ENCODE data around the gene CES3.

Gene CES3

GRCh38 chr16:66926171-66926947, 34.7 kb upstream of the CES3 start:
- no peak overlapping the region for H3K4me3 ChIP-seq

GRCh38 chr16:66926961-66927436, 34.1 kb upstream of the CES3 start:
- Histone ChIP-seq H3K4me3 (no peak overlapping the region), H3K27ac (peak overlapping the region in 5 of 21 experiments; percentile 10 to 38 (median 18))

More at GRCh38 chr16:66926171-66926947, 34.7 kb upstream of the CES3 start:
- peak overlapping the region in 9 of 21 experiments; percentile 10 to 62 (median 23) for H3K27ac ChIP-seq

- no peak overlapping the region for H3K4me3 ChIP-seq
- peak overlapping the region in 4 of 21 experiments; percentile 10 to 51 (median 24) for H3K27ac ChIP-seq
Measured at GRCh38 chr16:66927918-66928649, 33.0 kb upstream of the CES3 start.

GRCh38 chr16:66928702-66929388, 32.2 kb upstream of the CES3 start:
- Histone ChIP-seq H3K4me3 (no peak overlapping the region), H3K27ac (peak overlapping the region in 2 of 21 experiments; percentile 29 to 51)

GRCh38 chr16:66930189-66930588, 30.9 kb upstream of the CES3 start:
- Histone ChIP-seq H3K4me3 (no peak overlapping the region), H3K27ac (no peak overlapping the region)

GRCh38 chr16:66931665-66932064, 29.4 kb upstream of the CES3 start:
- Histone ChIP-seq H3K4me3 (no peak overlapping the region), H3K27ac (no peak overlapping the region)

GRCh38 chr16:66932076-66932475, 29.0 kb upstream of the CES3 start:
- no peak overlapping the region for H3K4me3 ChIP-seq
- no peak overlapping the region for H3K27ac ChIP-seq

GRCh38 chr16:66933776-66934137, 27.3 kb upstream of the CES3 start:
- peak overlapping the region; percentile 73 to 99 (median 96) for H3K27ac ChIP-seq
- H3K4me3 ChIP-seq, result peak overlapping the region; percentile 75 to 97 (median 92)

- Histone ChIP-seq H3K27ac (peak within 1 kb of the TSS; percentile 73 to 99 (median 96)), H3K4me3 (peak within 1 kb of the TSS; percentile 75 to 97 (median 92))
Measured at GRCh38 chr16:66934138-66934838, 26.8 kb upstream of the CES3 start, which contains the start of gene CIAO2B. Gene CIAO2B, minus strand, starts transcription at chr16:66934402. Its CDS starts 38 bp downstream, at chr16:66934364.

GRCh38 chr16:66934839-66935313, 26.2 kb upstream of the CES3 start:
- H3K4me3 ChIP-seq, result peak overlapping the region; percentile 75 to 97 (median 92)
- peak overlapping the region; percentile 73 to 99 (median 96) for H3K27ac ChIP-seq

- Histone ChIP-seq H3K27ac (peak within 1 kb of the TSS; percentile 73 to 99 (median 96)), H3K4me3 (peak within 1 kb of the TSS; percentile 75 to 97 (median 92))
Measured at GRCh38 chr16:66935314-66936011, 25.6 kb upstream of the CES3 start, which contains the start of gene CES2. Gene CES2, plus strand, starts transcription at chr16:66935516. Its CDS starts 120 bp downstream, at chr16:66935636.

- Histone ChIP-seq H3K4me3 (peak overlapping the region in 3 of 7 experiments; percentile 79 to 92 (median 87)), H3K27ac (peak overlapping the region in 10 of 21 experiments; percentile 86 to 98 (median 96))
Measured at GRCh38 chr16:66936462-66936861, 24.6 kb upstream of the CES3 start.

GRCh38 chr16:66936889-66937554, 24.0 kb upstream of the CES3 start:
- no peak overlapping the region for H3K4me3 ChIP-seq
- H3K27ac ChIP-seq, result peak overlapping the region in 1 of 21 experiments; percentile 98

- H3K27ac ChIP-seq, result no peak overlapping the region
- H3K4me3 ChIP-seq, result no peak overlapping the region
Measured at GRCh38 chr16:66937725-66938337, 23.2 kb upstream of the CES3 start.

- Histone ChIP-seq H3K4me3 (no peak overlapping the region), H3K27ac (no peak overlapping the region)
Measured at GRCh38 chr16:66939366-66939765, 21.7 kb upstream of the CES3 start.

- Histone ChIP-seq H3K27ac (no peak overlapping the region), H3K4me3 (no peak overlapping the region)
Measured at GRCh38 chr16:66940236-66940635, 20.8 kb upstream of the CES3 start.

GRCh38 chr16:66942981-66943380, 18.1 kb upstream of the CES3 start:
- Histone ChIP-seq H3K27ac (no peak overlapping the region), H3K4me3 (no peak overlapping the region)
